SH-SY5Y (cell line): ENCODE data around the gene BRPF1.

Experiments
- GATA2 ChIP-seq: IDR thresholded peaks from 2 replicates; pipeline ENCODE4 v1.6.1; 2011; ENCODE audit warnings: mild to moderate bottlenecking, low read depth, low read length
- GATA3 ChIP-seq: IDR thresholded peaks from 2 replicates; pipeline ENCODE4 v1.6.1; 2011; ENCODE audit warnings: low read depth, mild to moderate bottlenecking, low read length, moderate library complexity

BRPF1 gene

DNA sequence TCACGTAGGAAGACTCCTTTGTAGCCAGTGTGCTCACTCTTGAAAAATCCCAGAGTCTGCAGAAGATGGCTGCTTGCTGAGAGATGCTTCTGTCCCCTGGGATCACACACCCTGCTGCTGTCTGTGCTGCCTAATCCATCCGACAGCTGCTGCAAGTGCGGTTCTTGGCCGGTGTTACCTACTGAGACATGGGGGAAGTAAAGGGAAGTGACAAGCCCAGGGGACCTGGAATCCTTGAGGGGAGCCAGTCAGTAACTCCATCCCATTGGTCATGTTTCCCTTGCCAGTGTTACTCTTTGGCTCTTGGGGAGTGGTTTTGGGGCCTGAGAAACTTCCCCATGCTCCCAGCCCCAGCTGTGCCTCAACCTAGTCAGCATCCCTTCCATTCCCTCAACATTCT is 36.2 kb upstream of the BRPF1 start:
- TF ChIP-seq GATA3: no peak
- TF ChIP-seq GATA2: no peak

DNA sequence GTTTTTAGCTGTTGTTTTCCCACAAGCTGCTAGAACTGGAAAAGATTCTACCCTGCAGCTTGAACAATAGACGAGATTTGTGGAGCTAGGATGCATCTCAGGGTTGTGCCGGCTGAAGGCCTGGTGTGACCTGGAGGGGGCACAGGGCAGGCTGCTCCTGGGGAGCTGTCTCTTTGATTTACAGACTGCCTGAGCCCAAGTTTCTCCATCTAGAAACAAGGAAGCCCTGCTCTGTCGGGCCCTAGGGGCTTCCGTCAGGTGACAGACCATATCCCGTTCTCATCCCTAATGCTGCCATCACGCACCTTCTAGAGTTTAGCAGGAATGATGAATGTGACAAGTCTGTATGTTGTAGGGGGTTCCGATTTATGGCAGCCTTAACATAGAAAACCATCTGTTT is 35.8 kb upstream of the BRPF1 start:
- TF ChIP-seq GATA3: no peak
- no peak for TF ChIP-seq GATA2

DNA sequence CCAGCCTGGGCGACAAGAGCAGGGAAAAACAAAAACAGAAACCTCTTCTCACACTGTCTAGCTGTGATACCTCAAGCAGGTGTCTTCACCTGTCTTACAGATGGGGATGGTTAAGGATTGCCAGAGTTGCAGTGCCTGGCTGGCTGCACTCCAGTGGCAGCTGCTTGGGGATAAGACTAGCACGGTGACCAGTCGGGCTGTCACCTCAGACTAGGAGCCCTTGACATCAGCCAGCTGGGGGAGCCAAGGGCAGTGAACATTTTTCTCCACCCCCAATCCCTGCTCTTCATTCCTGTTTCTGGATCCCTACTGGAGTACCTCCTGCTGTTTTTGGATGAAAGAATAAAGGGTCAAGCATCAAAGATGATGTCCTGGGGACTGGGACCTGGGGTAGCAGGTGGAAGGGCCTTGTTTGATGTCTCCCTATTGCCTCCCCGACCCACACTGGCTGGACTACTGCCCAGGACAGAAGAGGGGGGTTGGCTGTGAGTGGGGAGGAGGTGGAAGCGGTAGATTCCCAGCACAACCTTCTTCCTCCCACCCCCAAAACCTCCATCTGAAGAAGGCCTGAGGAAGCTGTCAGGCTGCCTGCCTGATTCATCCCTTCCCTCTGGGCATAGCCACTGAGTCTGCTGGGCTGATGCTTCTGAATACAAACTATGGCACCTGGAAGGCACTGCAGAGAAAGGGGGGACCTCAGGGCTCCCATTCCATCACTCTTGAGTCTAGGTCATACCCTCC is 34.9 kb upstream of the BRPF1 start:
- TF ChIP-seq GATA3: no peak
- TF ChIP-seq GATA2: no peak

DNA sequence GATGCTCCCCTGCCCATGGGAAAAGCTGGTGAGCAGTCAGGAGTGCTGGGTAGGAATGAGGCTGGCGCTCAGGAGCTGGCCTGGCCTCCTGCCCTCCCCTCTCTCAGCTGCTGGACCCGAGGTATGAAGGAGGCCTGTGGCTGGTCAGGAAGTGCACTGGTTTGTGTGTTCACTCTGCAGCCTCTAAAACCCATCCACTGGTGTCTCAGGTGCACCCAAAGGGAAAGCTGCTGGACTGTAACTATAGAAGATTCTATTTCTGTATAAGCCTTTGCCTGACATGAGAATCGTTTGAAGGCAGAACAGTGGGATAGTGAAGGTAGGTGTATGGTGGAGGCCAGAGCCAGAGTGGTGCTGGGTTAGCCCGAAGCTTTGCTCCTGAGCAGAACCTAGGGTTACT is 33.6 kb upstream of the BRPF1 start:
- TF ChIP-seq GATA2 (no peak), GATA3 (no peak)

DNA sequence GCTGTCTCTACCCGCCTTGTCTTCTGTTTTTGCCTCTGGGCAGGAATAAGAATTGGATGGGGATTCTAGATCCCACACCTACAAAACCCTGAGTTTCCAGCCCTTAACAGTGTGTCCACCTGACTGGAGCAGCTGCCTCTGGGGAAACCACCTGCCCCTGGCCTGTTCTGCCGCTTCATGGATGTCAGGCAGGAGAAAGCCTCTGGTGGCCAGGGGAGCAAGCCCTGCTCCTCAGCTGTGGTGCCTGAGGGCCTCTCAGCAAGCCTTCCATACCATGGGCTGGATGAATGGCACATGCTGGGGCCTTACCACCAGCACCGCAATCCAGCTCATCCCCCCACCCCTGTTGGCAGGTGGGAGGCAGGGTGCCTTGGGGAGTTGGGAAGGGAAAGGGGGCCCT is 33.2 kb upstream of the BRPF1 start:
- TF ChIP-seq GATA2: no peak
- TF ChIP-seq GATA3: no peak

DNA sequence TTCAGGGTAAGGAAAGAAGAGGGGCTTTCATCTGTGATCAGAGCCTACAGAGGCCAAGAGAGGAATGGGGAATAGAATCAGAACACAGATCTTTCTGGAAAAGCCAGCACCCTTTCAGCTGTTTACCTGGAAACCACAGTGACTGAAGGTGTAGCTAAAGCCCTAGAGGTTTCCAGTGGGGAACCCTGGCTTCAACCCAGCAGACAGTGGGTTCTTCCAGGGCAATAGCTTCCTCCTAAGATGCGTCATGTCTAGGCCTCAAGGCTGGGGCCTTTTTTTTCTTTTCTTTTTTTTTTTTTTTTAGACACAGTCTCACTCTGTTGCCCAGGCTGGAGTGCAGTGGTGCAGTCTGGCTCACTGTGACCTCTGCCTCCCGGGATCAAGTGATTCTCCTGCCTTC is 31.0 kb upstream of the BRPF1 start:
- TF ChIP-seq GATA3 (no peak), GATA2 (no peak)

DNA sequence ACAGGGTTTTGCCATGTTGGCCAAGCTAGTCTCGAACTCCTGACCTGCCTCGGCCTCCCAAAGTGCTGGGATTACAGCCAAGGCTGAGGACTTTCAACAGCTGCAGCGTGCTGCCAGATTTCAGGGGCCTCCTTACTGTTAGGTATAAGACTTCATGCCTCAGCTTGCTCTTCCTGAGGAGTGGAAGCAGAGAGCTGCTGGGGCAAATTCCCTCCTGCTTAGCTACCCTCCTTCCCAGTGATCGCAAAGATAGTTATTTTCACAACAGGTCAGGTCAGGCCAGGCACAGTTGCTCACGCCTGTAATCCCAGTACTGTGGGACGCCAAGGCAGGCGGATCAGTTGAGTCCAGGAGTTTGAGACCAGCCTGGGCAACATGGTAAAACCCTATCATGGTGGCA is 30.5 kb upstream of the BRPF1 start:
- TF ChIP-seq GATA3: no peak
- no peak for TF ChIP-seq GATA2

DNA sequence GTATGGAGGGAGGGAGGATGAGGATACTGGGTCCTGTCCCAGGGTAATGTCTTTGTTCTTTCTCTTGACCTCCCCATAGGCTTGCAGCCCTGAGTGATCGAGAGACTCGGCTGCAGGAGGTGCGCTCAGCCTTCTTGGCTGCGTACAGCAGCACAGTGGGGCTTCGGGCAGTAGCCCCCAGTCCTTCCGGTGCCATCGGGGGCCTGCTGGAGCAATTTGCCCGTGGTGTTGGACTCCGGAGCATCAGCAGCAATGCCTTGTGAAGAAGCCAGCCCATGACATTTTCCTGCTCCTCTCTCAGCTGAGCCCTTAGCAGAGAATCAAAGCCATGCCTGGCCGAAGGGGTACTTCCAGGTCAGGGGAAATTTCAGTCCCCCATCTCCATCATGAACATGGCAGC is 29.8 kb upstream of the BRPF1 start:
- TF ChIP-seq GATA2: no peak
- no peak for TF ChIP-seq GATA3

DNA sequence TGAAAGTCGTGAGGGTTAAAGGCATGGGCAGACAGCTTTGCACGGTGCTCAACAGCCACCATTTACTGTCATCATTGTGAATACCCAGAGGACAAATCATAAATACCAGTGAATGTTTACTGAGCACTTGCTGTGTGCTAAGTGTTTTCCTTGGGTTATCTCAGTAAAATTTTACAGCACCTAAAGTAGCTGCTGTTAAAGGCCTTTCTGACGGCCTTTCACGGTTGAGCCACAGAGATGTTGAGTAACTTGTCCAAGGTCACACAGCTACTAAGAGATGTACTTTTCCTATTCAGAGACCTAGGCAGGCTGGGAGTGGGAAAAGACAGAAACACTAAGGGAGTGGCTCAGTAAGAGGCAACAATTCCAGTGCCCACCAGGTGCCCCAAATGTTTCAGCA is 28.3 kb upstream of the BRPF1 start:
- no peak for TF ChIP-seq GATA3
- TF ChIP-seq GATA2: no peak

DNA sequence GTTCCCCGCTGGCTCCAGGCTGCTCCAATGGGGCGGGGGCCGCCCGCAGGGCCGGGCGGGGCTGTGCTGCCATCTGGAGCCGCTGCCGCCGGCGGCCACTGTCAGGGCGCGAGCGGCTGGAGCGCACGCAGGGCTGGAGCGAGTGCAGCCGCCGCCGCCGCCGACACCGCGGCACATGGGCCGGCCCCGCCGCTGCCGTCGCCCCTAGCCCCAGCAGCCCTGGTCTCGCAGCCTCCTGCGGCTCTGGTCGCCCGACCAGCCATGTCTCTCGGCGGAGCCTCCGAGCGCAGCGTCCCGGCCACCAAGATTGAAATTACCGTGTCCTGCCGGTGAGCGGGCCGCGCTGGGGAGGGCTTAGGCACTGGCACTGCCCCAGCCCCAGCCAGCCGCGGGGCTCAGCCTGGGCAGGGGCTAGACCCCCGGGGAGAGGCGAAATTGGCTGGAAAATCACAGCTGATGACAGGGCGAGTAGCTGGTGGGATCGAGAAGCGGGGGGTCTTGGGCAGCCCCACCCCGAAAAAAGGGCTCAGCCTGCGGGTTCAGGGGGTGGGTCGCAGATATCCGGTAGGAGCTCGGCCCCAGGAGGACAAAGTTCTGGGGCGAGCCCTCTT is 27.7 kb upstream of the BRPF1 start, which contains the start of gene CPNE9:
Gene CPNE9 (plus strand): TSS at position 98 of the 611 bp plus-strand sequence. CDS start 164 bp downstream, at position 262.
- no peak for TF ChIP-seq GATA2
- no peak for TF ChIP-seq GATA3

DNA sequence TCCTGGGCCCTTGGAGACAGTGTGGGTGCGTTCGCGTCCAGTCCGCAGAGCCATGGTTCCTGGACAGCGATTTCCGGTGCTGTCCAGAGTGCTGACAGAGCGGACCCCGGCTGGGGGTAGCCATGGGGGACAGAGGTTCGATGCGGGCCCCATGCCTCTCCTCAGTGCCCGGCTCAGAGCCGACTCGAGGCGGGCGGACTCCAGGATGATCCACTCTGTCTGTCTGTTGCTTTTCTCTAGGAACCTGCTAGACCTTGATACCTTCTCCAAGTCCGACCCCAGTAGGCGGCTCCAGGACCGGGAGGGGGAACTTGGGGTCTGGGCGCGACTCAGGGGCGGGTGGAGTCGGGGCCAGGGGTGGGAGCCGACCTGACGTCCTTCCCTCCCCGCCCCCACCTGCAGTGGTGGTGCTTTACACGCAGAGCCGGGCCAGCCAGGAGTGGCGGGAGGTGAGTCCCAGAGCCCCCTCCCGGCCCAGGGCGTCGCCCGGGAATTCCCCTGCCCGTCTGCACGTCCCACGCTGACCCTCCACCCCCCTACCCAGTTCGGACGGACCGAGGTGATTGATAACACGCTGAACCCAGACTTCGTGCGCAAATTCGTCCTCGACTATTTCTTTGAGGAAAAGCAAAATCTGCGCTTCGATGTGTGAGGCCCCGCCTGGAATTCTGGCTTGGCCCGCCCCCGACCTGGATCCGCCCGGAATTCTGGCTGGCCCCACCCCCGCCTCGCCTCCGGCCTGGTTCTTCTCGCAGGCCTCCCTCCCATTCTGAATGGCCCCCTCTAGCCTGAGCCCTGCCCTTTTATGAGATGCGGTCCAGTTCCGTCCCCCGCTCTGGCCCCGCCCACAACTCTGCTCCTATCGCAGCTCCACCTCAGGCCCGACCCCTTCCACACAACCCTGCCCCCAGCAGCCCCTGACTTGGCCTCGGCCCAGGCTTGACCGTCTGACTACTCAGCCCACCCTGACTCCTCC is 26.9 kb upstream of the BRPF1 start:
- no peak for TF ChIP-seq GATA3
- TF ChIP-seq GATA2: no peak

DNA sequence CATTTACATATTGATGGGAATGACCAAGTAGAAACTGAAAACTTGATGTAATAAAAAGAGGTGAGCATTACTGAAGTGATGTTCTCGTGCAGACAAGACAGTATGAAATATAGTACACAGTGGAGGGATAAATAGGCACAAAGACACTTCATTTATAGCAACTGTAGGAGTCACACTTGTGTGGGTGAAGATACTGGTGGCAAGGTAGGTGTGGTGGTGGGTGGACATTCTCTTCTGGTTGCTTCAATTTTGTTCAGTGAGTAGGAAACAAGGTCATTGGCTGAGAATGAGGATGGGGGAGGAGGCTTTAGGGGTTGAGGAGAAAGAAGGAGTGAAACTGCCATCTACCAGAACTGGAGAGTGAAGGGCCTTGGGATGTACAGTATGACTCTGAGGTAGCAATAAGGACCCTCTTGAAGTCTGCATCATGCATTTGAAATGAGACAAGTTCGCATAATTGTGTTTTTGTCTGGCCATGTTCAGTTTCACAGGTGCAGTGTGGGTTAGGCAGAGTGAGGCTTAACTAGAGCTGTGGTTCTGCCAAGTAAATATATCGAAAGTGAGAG is 21.3 kb upstream of the BRPF1 start:
- TF ChIP-seq GATA3 (no peak), GATA2 (no peak)

DNA sequence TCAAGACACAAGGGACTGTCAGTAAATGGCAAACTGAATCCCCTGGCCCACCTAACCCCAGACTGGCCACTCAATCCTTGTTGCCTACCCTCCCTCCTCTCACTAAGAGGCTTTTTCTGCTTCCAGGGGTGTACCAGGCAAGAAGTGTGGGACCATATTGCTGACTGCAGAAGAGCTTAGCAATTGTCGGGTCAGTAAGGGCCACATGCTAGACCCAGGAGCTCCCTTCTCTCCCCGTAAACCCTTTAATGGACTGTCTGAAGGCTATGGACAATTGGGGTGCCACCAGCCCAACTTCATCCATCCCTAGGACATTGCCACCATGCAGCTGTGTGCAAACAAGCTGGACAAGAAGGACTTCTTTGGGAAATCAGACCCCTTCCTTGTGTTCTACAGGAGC is 19.1 kb upstream of the BRPF1 start:
- TF ChIP-seq GATA2 (no peak), GATA3 (no peak)

DNA sequence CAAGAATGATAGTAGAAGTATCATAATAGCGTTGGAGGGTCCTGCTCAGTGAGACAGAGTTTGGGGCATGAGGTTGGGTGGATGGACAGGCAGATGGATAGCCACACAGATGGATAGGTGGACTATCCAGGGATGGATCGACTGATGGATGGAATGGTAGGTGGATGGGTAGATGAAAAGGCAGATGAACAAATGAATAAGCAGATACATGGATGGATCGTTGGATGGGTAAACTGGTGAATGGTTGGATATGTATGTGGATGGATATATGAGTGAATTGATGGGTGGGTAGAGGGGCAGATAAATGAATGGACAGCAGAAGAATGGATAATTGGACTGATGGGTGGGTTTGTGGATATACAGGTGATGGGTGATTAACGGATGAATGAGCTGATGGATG is 18.4 kb upstream of the BRPF1 start:
- TF ChIP-seq GATA2: no peak
- TF ChIP-seq GATA3: no peak
